Measurements from ENCODE around the gene PTCH1.

DNA sequence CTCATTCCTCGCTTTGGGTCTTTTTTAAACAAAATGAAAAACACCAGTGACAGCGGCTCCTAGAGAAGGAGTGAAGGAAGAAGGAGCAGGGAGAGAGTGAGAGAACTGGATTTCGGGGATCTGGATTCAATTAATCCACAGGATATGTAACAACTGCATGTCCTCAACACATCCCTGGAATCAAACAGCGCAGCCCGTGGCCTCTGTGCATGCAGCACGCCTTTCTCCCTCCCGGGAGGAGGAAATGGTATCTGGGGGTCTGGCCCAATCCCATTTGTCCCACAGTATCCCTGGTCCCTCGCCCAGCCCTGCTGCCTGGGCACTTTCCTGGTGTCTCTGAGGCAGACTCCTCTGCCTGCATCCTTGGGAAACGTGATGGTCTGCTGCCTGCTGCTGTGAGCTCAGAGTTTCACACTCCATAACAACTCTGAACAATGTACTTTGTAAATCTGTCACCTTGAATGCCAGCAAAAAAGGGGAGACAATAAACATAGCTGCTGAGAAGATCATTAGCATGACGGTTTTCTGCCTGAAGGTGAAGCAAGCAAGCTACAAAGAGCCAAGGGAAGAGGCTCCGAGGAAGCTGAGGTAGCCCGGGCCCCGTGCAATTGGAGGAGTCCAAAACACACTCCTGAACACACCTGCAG, 56.1 kb downstream of the PTCH1 start:
- TF ChIP-seq, protein P1, sequence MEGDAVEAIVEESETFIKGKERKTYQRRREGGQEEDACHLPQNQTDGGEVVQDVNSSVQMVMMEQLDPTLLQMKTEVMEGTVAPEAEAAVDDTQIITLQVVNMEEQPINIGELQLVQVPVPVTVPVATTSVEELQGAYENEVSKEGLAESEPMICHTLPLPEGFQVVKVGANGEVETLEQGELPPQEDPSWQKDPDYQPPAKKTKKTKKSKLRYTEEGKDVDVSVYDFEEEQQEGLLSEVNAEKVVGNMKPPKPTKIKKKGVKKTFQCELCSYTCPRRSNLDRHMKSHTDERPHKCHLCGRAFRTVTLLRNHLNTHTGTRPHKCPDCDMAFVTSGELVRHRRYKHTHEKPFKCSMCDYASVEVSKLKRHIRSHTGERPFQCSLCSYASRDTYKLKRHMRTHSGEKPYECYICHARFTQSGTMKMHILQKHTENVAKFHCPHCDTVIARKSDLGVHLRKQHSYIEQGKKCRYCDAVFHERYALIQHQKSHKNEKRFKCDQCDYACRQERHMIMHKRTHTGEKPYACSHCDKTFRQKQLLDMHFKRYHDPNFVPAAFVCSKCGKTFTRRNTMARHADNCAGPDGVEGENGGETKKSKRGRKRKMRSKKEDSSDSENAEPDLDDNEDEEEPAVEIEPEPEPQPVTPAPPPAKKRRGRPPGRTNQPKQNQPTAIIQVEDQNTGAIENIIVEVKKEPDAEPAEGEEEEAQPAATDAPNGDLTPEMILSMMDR (conservative IDR thresholded peaks at IDR 0.05), result no peak
- TF ChIP-seq EZH2 (IDR thresholded peaks at IDR 0.05; ENCODE audit: low read depth), result no peak

All from PC-9 (cell line).